Ascending aorta (tissue), 2 donors: ENCODE data around the gene CLIP2. TPM values are rescaled to one million over a fixed set of nuclear protein-coding genes. Genes with fewer than 3 reads are reported as not detected.

Source experiments
- DNase-seq, 2 donors: peaks; one replicate each; pipeline ENCODE4 v3.0.0-alpha.2; 2019; ENCODE audit warnings: low spot score in 2 of 2
- H3K27ac ChIP-seq, 2 donors: fragments of 200-600 bp; sonication (generic); one replicate each; pipeline ENCODE4 v1.5.1; 2016 to 2017; ENCODE audit warnings: mild to moderate bottlenecking in 1 of 2
- H3K27me3 ChIP-seq: fragments of 200-600 bp; sonication (generic); one replicate; pipeline ENCODE4 v1.5.1; 2017
- H3K36me3 ChIP-seq, 2 donors: fragments of 200-600 bp; sonication (generic); one replicate each; pipeline ENCODE4 v1.5.1; 2016
- H3K4me1 ChIP-seq, 2 donors: fragments of 200-600 bp; sonication (generic); one replicate each; pipeline ENCODE4 v1.5.1; 2016 to 2017; ENCODE audit warnings: mild to moderate bottlenecking in 1 of 2
- H3K4me3 ChIP-seq, 2 donors: fragments of 200-600 bp; sonication (generic); one replicate each; pipeline ENCODE4 v1.5.1; 2016 to 2017; ENCODE audit warnings: mild to moderate bottlenecking in 1 of 2
- H3K9me3 ChIP-seq, 2 donors: fragments of 200-600 bp; sonication (generic); one replicate each; pipeline ENCODE4 v1.5.1; 2016
- intact Hi-C: fragments of 100-400 bp; cut with DNase I; formaldehyde crosslinking; loops from one replicate; pipeline ENCODE4 v1.15.1; 2023
- total RNA-seq: library from RNA; depleted of rRNA; stranded (reverse); fragments of >200 nt; gene quantifications from one replicate; pipeline ENCODE4 v1.1.0, GENCODE V29; 2016
- TF ChIP-seq, protein P1 (sequence below), 3 experiments: fragments of 200-600 bp in 2 of 3; fragments of 450-650 bp in 1 of 3; sonication (generic) in 2 of 3; IDR thresholded peaks; one replicate each; pipeline ENCODE4 v1.5.1; 2016 to 2019; ENCODE audit warnings: antibody characterized with exemption in 3 of 3, mild to moderate bottlenecking in 1 of 3, moderate library complexity in 1 of 3

CLIP2 gene
- total RNA-seq, 1 donor from 2014 or later: 50.2 TPM

DNA sequence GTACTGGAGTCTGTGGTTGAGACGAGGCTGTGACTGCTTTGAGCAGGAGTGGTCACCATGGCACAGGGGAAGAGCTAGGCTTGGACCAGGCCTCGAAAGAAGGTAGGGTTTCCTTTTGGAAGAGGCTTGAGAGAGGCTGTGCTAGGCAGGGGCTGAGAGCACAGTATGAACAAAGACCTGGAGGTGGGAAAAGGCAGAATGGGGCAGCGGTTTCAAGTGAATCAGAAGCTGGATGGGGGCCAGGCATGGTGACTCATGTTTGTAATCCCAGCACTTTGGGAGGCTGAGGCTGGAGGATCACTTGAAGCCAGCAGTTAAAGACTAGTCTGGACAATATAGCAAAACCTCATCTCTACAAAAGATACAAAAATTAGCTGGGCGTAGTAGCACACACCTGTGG is 65.9 kb downstream of the CLIP2 start:
- TF ChIP-seq, protein P1, sequence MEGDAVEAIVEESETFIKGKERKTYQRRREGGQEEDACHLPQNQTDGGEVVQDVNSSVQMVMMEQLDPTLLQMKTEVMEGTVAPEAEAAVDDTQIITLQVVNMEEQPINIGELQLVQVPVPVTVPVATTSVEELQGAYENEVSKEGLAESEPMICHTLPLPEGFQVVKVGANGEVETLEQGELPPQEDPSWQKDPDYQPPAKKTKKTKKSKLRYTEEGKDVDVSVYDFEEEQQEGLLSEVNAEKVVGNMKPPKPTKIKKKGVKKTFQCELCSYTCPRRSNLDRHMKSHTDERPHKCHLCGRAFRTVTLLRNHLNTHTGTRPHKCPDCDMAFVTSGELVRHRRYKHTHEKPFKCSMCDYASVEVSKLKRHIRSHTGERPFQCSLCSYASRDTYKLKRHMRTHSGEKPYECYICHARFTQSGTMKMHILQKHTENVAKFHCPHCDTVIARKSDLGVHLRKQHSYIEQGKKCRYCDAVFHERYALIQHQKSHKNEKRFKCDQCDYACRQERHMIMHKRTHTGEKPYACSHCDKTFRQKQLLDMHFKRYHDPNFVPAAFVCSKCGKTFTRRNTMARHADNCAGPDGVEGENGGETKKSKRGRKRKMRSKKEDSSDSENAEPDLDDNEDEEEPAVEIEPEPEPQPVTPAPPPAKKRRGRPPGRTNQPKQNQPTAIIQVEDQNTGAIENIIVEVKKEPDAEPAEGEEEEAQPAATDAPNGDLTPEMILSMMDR (IDR thresholded peaks at IDR 0.05): no peak
- intact Hi-C loops: no loop called here
- no peaks in the 10 kb centered on the region for H3K27me3 ChIP-seq
- no peak overlapping the region for H3K4me3 ChIP-seq
- peaks cover 6 to 9% of the 10 kb centered on the region in 2 donors for H3K9me3 ChIP-seq
- peaks cover 0 to 2% of the 10 kb centered on the region in 2 donors for H3K4me1 ChIP-seq
- peaks cover 29 to 54% of the 10 kb centered on the region in 2 donors for H3K36me3 ChIP-seq
- H3K27ac ChIP-seq: peak overlapping the region; percentile 23 to 45
- peak in 1 of 2 donors; percentile 73 for DNase-seq

DNA sequence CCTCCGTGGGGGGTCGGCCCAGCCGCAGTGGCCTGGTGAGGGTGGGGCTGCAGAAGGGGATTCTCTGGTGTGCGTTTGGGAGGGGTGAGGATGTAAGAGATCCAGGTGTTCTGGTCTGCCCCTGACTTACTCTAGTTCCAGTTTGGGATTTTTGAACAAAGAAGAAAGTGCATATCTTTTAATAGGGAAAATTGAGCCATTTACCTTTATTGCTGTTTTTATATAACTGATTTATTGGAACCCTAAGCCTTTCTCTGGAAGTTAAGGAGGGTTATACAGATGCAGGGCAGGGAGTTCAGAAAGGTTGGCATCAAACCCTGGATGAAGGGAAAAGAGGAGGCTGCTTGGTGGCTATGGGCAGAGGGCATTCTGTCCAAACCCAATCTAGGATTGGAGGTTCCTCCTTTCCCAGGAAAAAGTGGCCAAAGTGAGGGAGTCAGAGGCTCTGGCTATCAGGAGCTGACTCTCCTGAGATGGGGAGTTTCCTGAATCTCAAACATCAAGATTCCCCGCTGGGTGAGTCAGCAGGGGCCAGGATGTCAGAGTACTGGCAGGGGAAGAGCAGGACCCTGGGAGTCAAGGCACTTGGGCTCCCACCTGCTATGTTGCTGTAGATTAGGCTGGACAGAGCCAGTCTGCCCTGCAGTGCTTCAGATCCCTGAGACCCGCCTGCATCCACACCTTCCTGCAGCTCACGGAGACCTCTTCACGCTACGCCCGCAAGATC is 67.5 kb downstream of the CLIP2 start:
- H3K4me3 ChIP-seq: no peak overlapping the region
- H3K27ac ChIP-seq: no peak overlapping the region
- peaks cover 43 to 67% of the 10 kb centered on the region in 2 donors for H3K36me3 ChIP-seq
- TF ChIP-seq, protein P1 (IDR thresholded peaks at IDR 0.05): no peak
- peaks cover 0 to 2% of the 10 kb centered on the region in 2 donors for H3K4me1 ChIP-seq
- intact Hi-C loops: no loop called here
- H3K27me3 ChIP-seq: no peaks in the 10 kb centered on the region
- no peak for DNase-seq
- H3K9me3 ChIP-seq: peaks cover 6 to 9% of the 10 kb centered on the region in 2 donors

DNA sequence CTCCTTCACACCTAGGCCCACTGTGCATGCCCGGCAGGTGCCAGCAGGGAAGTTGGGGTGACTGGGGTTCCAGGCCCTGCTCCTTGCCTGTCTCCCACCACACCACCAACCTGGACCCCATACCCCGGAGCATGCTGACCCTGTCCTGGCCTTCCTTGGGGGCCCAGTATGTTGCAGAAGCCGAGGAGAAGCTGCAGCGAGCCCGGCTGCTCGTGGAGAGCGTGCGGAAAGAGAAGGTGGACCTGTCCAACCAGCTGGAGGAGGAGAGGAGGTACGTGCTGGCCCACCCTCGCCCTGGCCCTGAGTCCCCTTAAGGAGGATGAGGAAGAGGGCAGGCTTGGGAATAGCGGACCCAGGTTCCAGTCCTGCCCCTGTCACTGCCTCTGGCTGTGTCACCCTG is 70.8 kb downstream of the CLIP2 start:
- H3K36me3 ChIP-seq: peaks cover 38 to 74% of the 10 kb centered on the region in 2 donors
- no peak overlapping the region for H3K4me3 ChIP-seq
- TF ChIP-seq, protein P1 (IDR thresholded peaks at IDR 0.05): no peak
- H3K27ac ChIP-seq: no peak overlapping the region
- DNase-seq: no peak
- H3K9me3 ChIP-seq: peaks cover 6 to 9% of the 10 kb centered on the region in 2 donors
- H3K4me1 ChIP-seq: no peaks in the 10 kb centered on the region
- H3K27me3 ChIP-seq: no peaks in the 10 kb centered on the region
- intact Hi-C loops: no loop called here

DNA sequence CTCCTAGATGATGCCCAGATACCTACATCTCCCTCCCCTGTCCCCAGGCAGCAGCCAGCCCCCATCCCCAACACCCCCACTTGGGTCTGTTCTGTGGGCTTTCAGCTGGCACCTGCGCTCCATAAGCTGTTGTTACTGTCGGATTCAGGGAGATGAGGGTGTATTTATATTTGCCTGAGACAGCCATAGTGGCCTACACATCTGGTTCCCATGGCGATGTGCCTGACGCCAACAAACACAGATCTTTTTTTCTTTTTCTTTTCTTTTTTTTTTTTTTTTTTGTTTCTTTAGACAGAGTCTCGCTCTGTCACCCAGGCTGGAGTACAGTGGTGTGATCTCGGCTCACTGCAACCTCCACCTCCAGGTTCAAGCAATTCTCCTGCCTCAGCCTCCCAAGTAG is 73.1 kb downstream of the CLIP2 start:
- H3K9me3 ChIP-seq: no peaks in the 10 kb centered on the region
- H3K4me1 ChIP-seq: no peaks in the 10 kb centered on the region
- H3K27me3 ChIP-seq: no peaks in the 10 kb centered on the region
- TF ChIP-seq, protein P1 (IDR thresholded peaks at IDR 0.05): no peak
- no peak overlapping the region for H3K27ac ChIP-seq
- intact Hi-C loops: no loop called here
- H3K36me3 ChIP-seq: peaks cover 26 to 62% of the 10 kb centered on the region in 2 donors
- no peak overlapping the region for H3K4me3 ChIP-seq
- DNase-seq: no peak

DNA sequence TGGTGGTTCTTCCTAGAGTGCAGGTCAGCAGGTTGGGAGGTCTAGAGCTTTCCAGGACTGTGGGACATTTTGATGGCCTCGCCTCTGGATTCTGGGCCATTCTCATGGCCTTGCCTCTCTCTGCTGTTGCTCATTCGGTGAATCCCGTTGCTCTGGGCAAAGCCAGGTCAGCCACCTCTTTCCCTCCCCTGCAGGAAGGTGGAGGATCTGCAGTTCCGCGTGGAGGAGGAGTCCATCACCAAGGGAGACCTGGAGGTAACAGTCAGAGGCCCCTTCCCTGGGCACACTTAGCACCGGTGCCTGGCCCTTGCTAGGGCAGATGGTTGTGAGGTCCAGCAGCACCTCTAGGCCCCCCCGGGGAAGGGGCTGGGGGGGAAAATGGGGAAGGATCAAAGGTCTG is 74.9 kb downstream of the CLIP2 start:
- H3K36me3 ChIP-seq: peaks cover 24 to 56% of the 10 kb centered on the region in 2 donors
- DNase-seq: no peak
- TF ChIP-seq, protein P1 (IDR thresholded peaks at IDR 0.05): no peak
- no peaks in the 10 kb centered on the region for H3K4me1 ChIP-seq
- no peak overlapping the region for H3K4me3 ChIP-seq
- no peak overlapping the region for H3K27ac ChIP-seq
- intact Hi-C loops: no loop called here
- no peaks in the 10 kb centered on the region for H3K9me3 ChIP-seq
- no peaks in the 10 kb centered on the region for H3K27me3 ChIP-seq
